ENCODE data around the gene ARID1B.

Gene ARID1B

GRCh38 chr6:157240059-157240959 lies 463.1 kb downstream of the ARID1B start:
- DNase-seq: no peak

- DNase-seq: no peak
Measured at GRCh38 chr6:157240960-157241311, 463.8 kb downstream of the ARID1B start.

- DNase-seq: no peak
Measured at GRCh38 chr6:157242791-157243190, 465.6 kb downstream of the ARID1B start.

- no peak for DNase-seq
Measured at GRCh38 chr6:157244175-157244574, 467.0 kb downstream of the ARID1B start.

- DNase-seq: no peak
Measured at GRCh38 chr6:157244780-157245179, 467.6 kb downstream of the ARID1B start.

GRCh38 chr6:157245436-157245835 lies 468.3 kb downstream of the ARID1B start:
- DNase-seq: no peak

GRCh38 chr6:157246048-157246630 lies 469.0 kb downstream of the ARID1B start:
- DNase-seq: no peak

GRCh38 chr6:157246771-157247484 lies 469.8 kb downstream of the ARID1B start:
- DNase-seq: no peak

GRCh38 chr6:157248264-157248663 lies 471.1 kb downstream of the ARID1B start:
- no peak for DNase-seq

GRCh38 chr6:157249826-157250225 lies 472.6 kb downstream of the ARID1B start:
- DNase-seq: no peak

- no peak for DNase-seq
Measured at GRCh38 chr6:157251586-157252247, 474.5 kb downstream of the ARID1B start.

GRCh38 chr6:157253017-157253416 lies 475.8 kb downstream of the ARID1B start:
- no peak for DNase-seq

- DNase-seq: no peak
Measured at GRCh38 chr6:157253699-157254098, 476.5 kb downstream of the ARID1B start.

- no peak for DNase-seq
Measured at GRCh38 chr6:157254538-157254937, 477.4 kb downstream of the ARID1B start.

GRCh38 chr6:157255079-157255478 lies 477.9 kb downstream of the ARID1B start:
- DNase-seq: no peak

GRCh38 chr6:157258878-157259277 lies 481.7 kb downstream of the ARID1B start:
- no peak for DNase-seq

GRCh38 chr6:157259443-157259842 lies 482.3 kb downstream of the ARID1B start:
- DNase-seq: no peak
